ENCODE data around the gene ZDHHC24. TPM values are rescaled to one million over a fixed set of nuclear protein-coding genes. Genes with fewer than 3 reads are reported as not detected.

Gene ZDHHC24
- total RNA-seq, 4 donors from 2014 or later = 0.29 to 11.9 (median 8.9) TPM

DNA sequence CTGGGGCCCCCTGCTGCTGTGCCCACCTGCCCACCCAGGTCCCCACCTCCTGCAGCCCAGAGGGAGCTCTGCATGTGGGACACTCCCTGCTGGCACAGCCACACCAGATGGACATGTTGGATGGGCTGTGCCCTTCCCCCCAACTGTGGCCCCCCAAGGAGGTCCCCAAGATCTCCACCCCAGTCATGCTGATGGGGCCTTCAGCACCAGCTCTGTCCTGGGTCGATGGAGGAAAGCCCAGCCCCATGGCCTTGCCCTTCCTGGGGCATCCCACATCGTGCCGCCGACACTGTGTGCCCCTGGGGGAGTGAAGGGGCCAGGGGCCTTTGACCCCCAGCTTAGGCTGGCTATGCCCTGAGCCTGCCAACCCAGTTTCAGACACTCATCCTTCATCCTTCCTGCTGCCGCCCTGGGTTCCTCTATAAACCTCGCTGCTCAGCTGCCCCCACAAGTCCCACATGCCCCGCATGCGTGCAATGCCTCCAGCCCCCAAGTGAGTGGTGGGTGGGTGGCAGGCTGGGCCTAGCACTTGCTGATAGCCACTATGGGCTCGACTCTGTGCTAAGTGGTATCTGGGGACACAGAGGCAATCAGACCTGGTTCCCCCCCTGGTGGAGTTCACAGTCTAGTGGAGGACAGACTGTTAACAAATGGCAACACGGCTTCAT is 69.5 kb downstream of the ZDHHC24 start:
- Histone ChIP-seq H3K36me3 (no peaks in the 10 kb centered on the region), H3K27me3 (no peaks in the 10 kb centered on the region), H3K27ac (no peak overlapping the region), H3K4me3 (no peak overlapping the region), H3K4me1 (no peaks in the 10 kb centered on the region), H3K9me3 (no peaks in the 10 kb centered on the region)
- intact Hi-C loops (cut with DNase I; ENCODE audit: low total_unique reads) = no loop called here
- TF ChIP-seq POLR2A (IDR thresholded peaks at IDR 0.05) = no peak
- TF ChIP-seq, protein P1, sequence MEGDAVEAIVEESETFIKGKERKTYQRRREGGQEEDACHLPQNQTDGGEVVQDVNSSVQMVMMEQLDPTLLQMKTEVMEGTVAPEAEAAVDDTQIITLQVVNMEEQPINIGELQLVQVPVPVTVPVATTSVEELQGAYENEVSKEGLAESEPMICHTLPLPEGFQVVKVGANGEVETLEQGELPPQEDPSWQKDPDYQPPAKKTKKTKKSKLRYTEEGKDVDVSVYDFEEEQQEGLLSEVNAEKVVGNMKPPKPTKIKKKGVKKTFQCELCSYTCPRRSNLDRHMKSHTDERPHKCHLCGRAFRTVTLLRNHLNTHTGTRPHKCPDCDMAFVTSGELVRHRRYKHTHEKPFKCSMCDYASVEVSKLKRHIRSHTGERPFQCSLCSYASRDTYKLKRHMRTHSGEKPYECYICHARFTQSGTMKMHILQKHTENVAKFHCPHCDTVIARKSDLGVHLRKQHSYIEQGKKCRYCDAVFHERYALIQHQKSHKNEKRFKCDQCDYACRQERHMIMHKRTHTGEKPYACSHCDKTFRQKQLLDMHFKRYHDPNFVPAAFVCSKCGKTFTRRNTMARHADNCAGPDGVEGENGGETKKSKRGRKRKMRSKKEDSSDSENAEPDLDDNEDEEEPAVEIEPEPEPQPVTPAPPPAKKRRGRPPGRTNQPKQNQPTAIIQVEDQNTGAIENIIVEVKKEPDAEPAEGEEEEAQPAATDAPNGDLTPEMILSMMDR (IDR thresholded peaks at IDR 0.05) = no peak
- DNase-seq = no peak

DNA sequence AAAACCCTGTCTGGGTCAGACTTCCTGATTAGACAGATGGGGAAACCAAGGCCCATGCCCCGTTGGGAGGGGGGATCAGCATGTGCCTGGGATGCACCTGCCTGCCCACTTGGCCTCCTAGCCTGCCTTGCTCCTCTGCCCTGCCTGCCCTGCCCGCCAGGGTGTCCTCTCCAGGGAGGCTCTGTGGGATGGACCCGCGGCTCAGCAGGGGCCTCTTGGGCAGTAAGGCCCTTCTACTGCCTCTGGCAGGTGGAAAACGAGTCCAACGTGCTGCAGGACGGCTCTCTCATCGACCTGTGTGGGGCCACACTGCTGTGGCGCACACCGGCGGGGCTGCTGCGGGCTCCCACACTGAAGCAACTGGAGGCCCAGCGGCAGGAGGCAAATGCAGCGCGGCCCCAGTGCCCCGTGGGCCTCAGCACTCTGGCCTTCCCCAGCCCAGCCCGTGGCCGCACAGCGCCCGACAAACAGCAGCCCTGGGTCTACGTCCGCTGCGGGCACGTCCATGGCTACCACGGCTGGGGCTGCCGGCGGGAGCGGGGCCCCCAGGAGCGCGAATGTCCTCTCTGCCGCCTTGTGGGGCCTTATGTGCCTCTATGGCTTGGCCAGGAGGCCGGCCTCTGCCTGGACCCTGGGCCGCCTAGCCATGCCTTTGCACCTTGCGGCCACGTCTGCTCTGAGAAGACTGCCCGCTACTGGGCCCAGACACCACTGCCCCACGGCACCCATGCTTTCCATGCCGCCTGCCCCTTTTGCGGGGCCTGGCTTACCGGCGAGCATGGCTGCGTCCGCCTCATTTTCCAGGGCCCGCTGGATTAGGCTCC is 70.3 kb downstream of the ZDHHC24 start:
- TF ChIP-seq, protein P1 (IDR thresholded peaks at IDR 0.05) = no peak
- no peak for TF ChIP-seq POLR2A (IDR thresholded peaks at IDR 0.05)
- Histone ChIP-seq H3K27ac (no peak overlapping the region), H3K27me3 (no peaks in the 10 kb centered on the region), H3K9me3 (no peaks in the 10 kb centered on the region), H3K4me1 (no peaks in the 10 kb centered on the region), H3K4me3 (no peak overlapping the region), H3K36me3 (no peaks in the 10 kb centered on the region)
- DNase-seq = no peak
- intact Hi-C loops (cut with DNase I; ENCODE audit: low total_unique reads) = no loop called here

DNA sequence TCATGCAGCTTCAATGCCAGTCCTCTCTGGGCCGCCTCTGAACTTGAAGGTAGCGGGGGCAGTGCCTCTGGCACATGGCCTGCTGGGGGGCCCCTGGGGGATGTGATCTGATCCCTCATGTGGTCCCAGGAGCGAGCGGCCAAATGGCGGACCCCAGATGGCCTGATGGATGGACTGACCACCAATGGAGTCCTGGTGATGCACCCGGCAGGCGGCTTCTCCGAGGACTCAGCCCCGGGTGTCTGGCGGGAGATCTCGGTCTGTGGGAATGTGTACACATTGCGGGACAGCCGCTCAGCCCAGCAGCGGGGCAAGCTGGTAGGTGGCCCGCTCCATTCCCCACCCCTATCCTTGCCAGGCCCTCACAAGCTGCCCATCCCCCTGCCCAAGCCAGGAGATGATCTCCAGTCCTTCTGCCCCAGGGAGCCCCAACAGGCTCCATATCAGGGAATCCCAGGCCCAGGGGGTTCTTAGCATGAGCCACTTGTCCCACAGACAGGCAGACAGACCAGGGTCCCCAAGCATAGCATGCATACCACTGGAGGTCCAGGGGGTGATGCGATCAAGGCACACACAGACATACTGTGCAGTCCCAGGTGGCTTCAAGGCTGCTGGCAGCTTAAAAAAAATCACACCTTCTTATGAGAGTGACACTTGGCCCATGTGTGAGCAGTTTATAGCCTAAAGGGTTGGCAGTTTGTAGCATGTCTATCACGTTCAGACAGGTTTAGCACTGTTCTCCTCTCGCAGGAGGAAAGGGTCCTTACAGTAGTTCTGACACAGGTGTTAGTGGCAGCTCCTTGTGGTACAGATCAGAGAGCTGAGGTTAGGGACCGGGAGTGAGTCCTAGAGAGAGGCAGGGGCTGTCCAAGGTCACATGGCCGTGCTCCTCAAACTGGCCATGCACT is 72.0 kb downstream of the ZDHHC24 start:
- Histone ChIP-seq H3K9me3 (no peaks in the 10 kb centered on the region), H3K27ac (no peak overlapping the region), H3K4me1 (no peaks in the 10 kb centered on the region), H3K27me3 (no peaks in the 10 kb centered on the region), H3K36me3 (no peaks in the 10 kb centered on the region), H3K4me3 (no peak overlapping the region)
- intact Hi-C loops (cut with DNase I; ENCODE audit: low total_unique reads) = no loop called here
- TF ChIP-seq, protein P1 (IDR thresholded peaks at IDR 0.05) = no peak
- TF ChIP-seq POLR2A (IDR thresholded peaks at IDR 0.05) = no peak
- DNase-seq = no peak

DNA sequence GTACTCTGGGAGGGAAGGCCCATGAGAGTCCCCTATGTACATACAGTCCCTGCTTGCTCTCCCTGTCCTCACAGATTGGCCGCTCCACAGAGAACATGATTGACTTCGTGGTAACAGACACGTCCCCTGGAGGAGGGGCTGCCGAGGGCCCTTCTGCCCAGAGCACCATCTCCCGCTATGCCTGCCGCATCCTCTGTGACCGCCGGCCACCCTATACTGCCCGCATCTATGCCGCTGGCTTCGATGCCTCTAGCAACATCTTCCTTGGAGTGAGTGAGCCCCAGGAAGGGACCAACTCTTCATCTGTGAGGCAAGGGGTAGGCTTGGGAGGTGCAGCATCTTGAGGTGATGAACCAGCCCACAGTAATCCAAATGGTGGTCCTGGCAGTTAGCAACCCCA is 72.7 kb downstream of the ZDHHC24 start:
- Histone ChIP-seq H3K9me3 (no peaks in the 10 kb centered on the region), H3K36me3 (no peaks in the 10 kb centered on the region), H3K4me3 (no peak overlapping the region), H3K27ac (no peak overlapping the region), H3K4me1 (peaks cover 0 to under 1% of the 10 kb centered on the region in 2 donors), H3K27me3 (no peaks in the 10 kb centered on the region)
- no peak for DNase-seq
- intact Hi-C loops (cut with DNase I; ENCODE audit: low total_unique reads) = no loop called here
- TF ChIP-seq POLR2A (IDR thresholded peaks at IDR 0.05) = no peak
- TF ChIP-seq, protein P1 (IDR thresholded peaks at IDR 0.05) = no peak

Data from uterus (tissue), 4 donors.